Panc1 (cell line): ENCODE results near the gene ZSCAN26.

Experiments used
- POLR2AphosphoS5 ChIP-seq: IDR thresholded peaks from 2 replicates; pipeline ENCODE4 v1.6.1; 2012; ENCODE audit warnings: mild to moderate bottlenecking, low read depth, low read length, moderate library complexity
- TCF7L2 ChIP-seq: IDR thresholded peaks from 2 replicates; pipeline ENCODE4 v1.6.1; 2011; ENCODE audit warnings: mild to moderate bottlenecking, low read depth, low read length, inconsistent platforms
- TF ChIP-seq, protein P1 (sequence below): fragments of 450-650 bp; IDR thresholded peaks from 2 replicates; pipeline ENCODE4 v1.5.1; 2017; ENCODE audit warnings: mild to moderate bottlenecking

GRCh38 chr6:28274888-28275287 is 7.9 kb downstream of the ZSCAN26 start:
- TF ChIP-seq, protein P1, sequence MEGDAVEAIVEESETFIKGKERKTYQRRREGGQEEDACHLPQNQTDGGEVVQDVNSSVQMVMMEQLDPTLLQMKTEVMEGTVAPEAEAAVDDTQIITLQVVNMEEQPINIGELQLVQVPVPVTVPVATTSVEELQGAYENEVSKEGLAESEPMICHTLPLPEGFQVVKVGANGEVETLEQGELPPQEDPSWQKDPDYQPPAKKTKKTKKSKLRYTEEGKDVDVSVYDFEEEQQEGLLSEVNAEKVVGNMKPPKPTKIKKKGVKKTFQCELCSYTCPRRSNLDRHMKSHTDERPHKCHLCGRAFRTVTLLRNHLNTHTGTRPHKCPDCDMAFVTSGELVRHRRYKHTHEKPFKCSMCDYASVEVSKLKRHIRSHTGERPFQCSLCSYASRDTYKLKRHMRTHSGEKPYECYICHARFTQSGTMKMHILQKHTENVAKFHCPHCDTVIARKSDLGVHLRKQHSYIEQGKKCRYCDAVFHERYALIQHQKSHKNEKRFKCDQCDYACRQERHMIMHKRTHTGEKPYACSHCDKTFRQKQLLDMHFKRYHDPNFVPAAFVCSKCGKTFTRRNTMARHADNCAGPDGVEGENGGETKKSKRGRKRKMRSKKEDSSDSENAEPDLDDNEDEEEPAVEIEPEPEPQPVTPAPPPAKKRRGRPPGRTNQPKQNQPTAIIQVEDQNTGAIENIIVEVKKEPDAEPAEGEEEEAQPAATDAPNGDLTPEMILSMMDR, result no peak
- TF ChIP-seq TCF7L2 (no peak), POLR2AphosphoS5 (no peak)
